GM12875 (cell line): ENCODE measurements around the gene SPRED2.
A peak's percentile ranks its signal among the peaks of the same experiment; 100 is the strongest.

Experiments used
- H3K4me3 ChIP-seq: one replicate; pipeline ENCODE4 v1.5.1; 2011; ENCODE audit warnings: low read depth, low read length, control low read depth
- CTCF ChIP-seq: IDR thresholded peaks from 2 replicates; pipeline ENCODE4 v1.5.1; 2011; ENCODE audit warnings: low read depth, mild to moderate bottlenecking, control low read depth, inconsistent platforms, low read length, moderate library complexity, borderline replicate concordance; ENCODE audit not compliant: insufficient read depth

The SPRED2 gene

GRCh38 chr2:65435625-65436168 lies 3.3 kb upstream of the SPRED2 start:
- peak overlapping the region; percentile 44 for H3K4me3 ChIP-seq
- TF ChIP-seq CTCF, result peak; percentile 4; the same call in 1 of the 2 replicates

- no peak for TF ChIP-seq CTCF
- H3K4me3 ChIP-seq, result no peak overlapping the region
Measured at GRCh38 chr2:65434592-65435241, 2.3 kb upstream of the SPRED2 start.

- H3K4me3 ChIP-seq, result peak overlapping the region; percentile 83
- TF ChIP-seq CTCF, result no peak
Measured at GRCh38 chr2:65431421-65432226, 775 bp downstream of the SPRED2 start.

- peak overlapping the region; percentile 83 for H3K4me3 ChIP-seq
- no peak for TF ChIP-seq CTCF
Measured at GRCh38 chr2:65430603-65431420, 1.6 kb downstream of the SPRED2 start.

- H3K4me3 ChIP-seq, result peak overlapping the region; percentile 83
- no peak for TF ChIP-seq CTCF
Measured at GRCh38 chr2:65429786-65430602, 2.4 kb downstream of the SPRED2 start.

- no peak for TF ChIP-seq CTCF
- H3K4me3 ChIP-seq, result no peak overlapping the region
Measured at GRCh38 chr2:65427532-65427931, 4.9 kb downstream of the SPRED2 start.
